CD14-positive monocyte (primary cell): ENCODE data around the gene ATG7. TPM values are rescaled to one million over a fixed set of nuclear protein-coding genes. Genes with fewer than 3 reads are reported as not detected.

Experiments used
- DNase-seq, 3 donors: peaks; one replicate each; pipeline ENCODE4 v3.0.0-alpha.2; 2011 to 2022
- H2AFZ ChIP-seq: 2 replicates; pipeline ENCODE4 v1.6.0; 2012; ENCODE audit warnings: mild to moderate bottlenecking, low read depth, low read length, inconsistent platforms; ENCODE audit not compliant: insufficient read depth, poor library complexity, severe bottlenecking
- H3K27ac ChIP-seq, 2 donors: 1 replicate in 1 of 2; 2 replicates in 1 of 2; pipeline ENCODE4 v1.5.1; 2012 to 2013; ENCODE audit warnings: low read length in 2 of 2, control low read depth in 1 of 2, inconsistent platforms in 1 of 2, low read depth in 1 of 2, mild to moderate bottlenecking in 1 of 2
- H3K27me3 ChIP-seq, 2 donors: one replicate each; pipeline versions ENCODE4 v1.6.0 to v1.6.1; 2011 to 2013; ENCODE audit warnings: low read length in 2 of 2; ENCODE audit not compliant: control insufficient read depth in 2 of 2, insufficient read depth in 2 of 2
- H3K36me3 ChIP-seq, 2 donors: replicated peaks in 1 of 2; 1 replicate in 1 of 2; 2 replicates in 1 of 2; pipeline versions ENCODE4 v1.5.1 to v1.6.1; 2012 to 2013; ENCODE audit warnings: low read length in 2 of 2, control low read depth in 1 of 2, inconsistent platforms in 1 of 2, mild to moderate bottlenecking in 1 of 2; ENCODE audit not compliant: insufficient read depth in 2 of 2, control insufficient read depth in 1 of 2
- H3K4me1 ChIP-seq, 2 donors: 1 replicate in 1 of 2; 2 replicates in 1 of 2; pipeline versions ENCODE4 v1.5.1 to v1.6.1; 2012 to 2013; ENCODE audit warnings: low read length in 2 of 2, control low read depth in 1 of 2, inconsistent platforms in 1 of 2, mild to moderate bottlenecking in 1 of 2, moderate library complexity in 1 of 2; ENCODE audit not compliant: insufficient read depth in 2 of 2, control insufficient read depth in 1 of 2
- H3K4me2 ChIP-seq: replicated peaks from 2 replicates; pipeline ENCODE3; 2012; ENCODE audit warnings: low read length, moderate library complexity, mild to moderate bottlenecking; ENCODE audit not compliant: poor library complexity, severe bottlenecking; ENCODE audit errors: extremely low read depth
- H3K4me3 ChIP-seq, 3 experiments: fragments of 200-600 bp in 1 of 3; sonication (generic) in 1 of 3; replicated peaks in 1 of 3; 1 replicate in 2 of 3; 2 replicates in 1 of 3; pipeline ENCODE4 v1.5.1; 2011 to 2013; ENCODE audit warnings: low read length in 3 of 3, mild to moderate bottlenecking in 3 of 3, control low read depth in 2 of 3, low read depth in 2 of 3, inconsistent platforms in 1 of 3, moderate library complexity in 1 of 3
- H3K79me2 ChIP-seq: 2 replicates; pipeline ENCODE4 v1.6.0; 2012; ENCODE audit warnings: mild to moderate bottlenecking, control low read depth, inconsistent platforms, low read length, moderate library complexity; ENCODE audit not compliant: insufficient read depth
- H3K9ac ChIP-seq: 2 replicates; pipeline ENCODE4 v1.6.0; 2017; ENCODE audit warnings: low read length, mild to moderate bottlenecking; ENCODE audit not compliant: insufficient read depth, poor library complexity, severe bottlenecking
- H3K9me3 ChIP-seq, 2 donors: replicated peaks in 1 of 2; 1 replicate in 1 of 2; 2 replicates in 1 of 2; pipeline versions ENCODE4 v1.5.1 to v1.6.1; 2012 to 2013; ENCODE audit warnings: low read length in 2 of 2, control low read depth in 1 of 2; ENCODE audit not compliant: control insufficient read depth in 1 of 2, insufficient read depth in 1 of 2
- H4K20me1 ChIP-seq: 2 replicates; pipeline ENCODE4 v1.6.0; 2012; ENCODE audit warnings: mild to moderate bottlenecking, low read length, control low read depth, moderate library complexity; ENCODE audit not compliant: insufficient read depth
- H3K27ac Mint-ChIP-seq, 7 donors: one replicate each; pipeline ENCODE4 v1.8.0; 2020; ENCODE audit warnings: mild to moderate bottlenecking in 7 of 7, mixed read lengths in 7 of 7, moderate library complexity in 6 of 7, inconsistent platforms in 2 of 7
- H3K27me3 Mint-ChIP-seq, 3 donors: one replicate each; pipeline ENCODE4 v1.8.0; 2021 to 2022; ENCODE audit warnings: low read depth in 3 of 3, mild to moderate bottlenecking in 3 of 3, mixed read lengths in 3 of 3, moderate library complexity in 3 of 3, inconsistent platforms in 1 of 3
- H3K36me3 Mint-ChIP-seq, 2 donors: one replicate each; pipeline ENCODE4 v1.8.0; 2020; ENCODE audit warnings: mixed read lengths in 2 of 2, inconsistent platforms in 1 of 2, mild to moderate bottlenecking in 1 of 2
- H3K4me1 Mint-ChIP-seq: one replicate; pipeline ENCODE4 v1.8.0; 2020; ENCODE audit warnings: mild to moderate bottlenecking, mixed read lengths
- H3K4me3 Mint-ChIP-seq, 2 donors: one replicate each; pipeline ENCODE4 v1.8.0; 2020; ENCODE audit warnings: mild to moderate bottlenecking in 2 of 2, mixed read lengths in 2 of 2, moderate library complexity in 1 of 2
- H3K9me3 Mint-ChIP-seq, 7 donors: one replicate each; pipeline ENCODE4 v1.8.0; 2020 to 2022; ENCODE audit warnings: mixed read lengths in 7 of 7, mild to moderate bottlenecking in 6 of 7, moderate library complexity in 6 of 7, inconsistent platforms in 2 of 7
- CTCF ChIP-seq: fragments of 200-600 bp; IDR thresholded peaks from one replicate; pipeline ENCODE4 v1.8.0; 2022; ENCODE audit warnings: antibody characterized with exemption, mild to moderate bottlenecking
- WGBS: methylation state at CpG from one replicate; pipeline ENCODE4 v1.1.5; 2013; ENCODE audit warnings: missing lambda C conversion rate; ENCODE audit not compliant: insufficient coverage; 5-methylcytosine and 5-hydroxymethylcytosine counted together
- intact Hi-C, 2 donors: fragments of 100-400 bp; cut with micrococcal nuclease; formaldehyde crosslinking; loops; one replicate each; pipeline versions ENCODE4 v1.15.0 to v1.15.1; 2023
- polyA plus RNA-seq, 3 donors: library from polyadenylated mRNA; depleted of rRNA in 1 of 3; unstranded in 2 of 3; stranded (reverse) in 1 of 3; fragments of 300-500 nt in 2 of 3; fragments of >200 nt in 1 of 3; fragmentation: Illumina TruSeq in 2 of 3; gene quantifications; 1 replicate in 2 of 3; 2 replicates in 1 of 3; pipeline ENCODE4 v1.2.3, GENCODE V29; 2012 to 2021

Gene ATG7
- polyA plus RNA-seq, 3 donors: 57.4 to 101 (median 89.7) TPM

GRCh38 chr3:11248596-11248995 is 23.6 kb upstream of the ATG7 start:
- Mint-ChIP-seq H3K36me3 (no peaks in the 10 kb centered on the region), H3K4me1 (peaks cover 5% of the 10 kb centered on the region), H3K27ac (no peak overlapping the region), H3K27me3 (peaks cover 1 to 5% (median 2%) of the 10 kb centered on the region in 3 donors), H3K9me3 (peaks cover 0 to 1% (median 0%) of the 10 kb centered on the region in 7 donors), H3K4me3 (no peak overlapping the region)
- H4K20me1 ChIP-seq: no peaks in the 10 kb centered on the region
- no peaks in the 10 kb centered on the region for H3K36me3 ChIP-seq
- no peaks in the 10 kb centered on the region for H3K27me3 ChIP-seq
- no peaks in the 10 kb centered on the region for H3K9me3 ChIP-seq
- no peak for DNase-seq
- intact Hi-C loops: no loop called here
- H3K79me2 ChIP-seq: no peaks in the 10 kb centered on the region
- no peaks in the 10 kb centered on the region for H3K4me1 ChIP-seq
- no peak overlapping the region for H3K4me2 ChIP-seq
- no peak overlapping the region for H3K4me3 ChIP-seq
- 100% methylated on average over 2 of the region's 6 CpGs for WGBS
- no peak overlapping the region for H3K9ac ChIP-seq
- H2AFZ ChIP-seq: no peak overlapping the region
- H3K27ac ChIP-seq: no peak overlapping the region
- TF ChIP-seq CTCF: no peak

GRCh38 chr3:11250902-11251806 is 21.0 kb upstream of the ATG7 start:
- Mint-ChIP-seq H3K9me3 (peaks cover 0 to 10% (median 2%) of the 10 kb centered on the region in 7 donors), H3K4me3 (no peak overlapping the region), H3K27me3 (peaks cover 1 to 6% (median 3%) of the 10 kb centered on the region in 3 donors), H3K36me3 (no peaks in the 10 kb centered on the region), H3K4me1 (peaks cover 5% of the 10 kb centered on the region), H3K27ac (no peak overlapping the region)
- no peaks in the 10 kb centered on the region for H4K20me1 ChIP-seq
- H3K9ac ChIP-seq: no peak overlapping the region
- no peak overlapping the region for H3K4me3 ChIP-seq
- no peak overlapping the region for H2AFZ ChIP-seq
- no peaks in the 10 kb centered on the region for H3K9me3 ChIP-seq
- no peaks in the 10 kb centered on the region for H3K4me1 ChIP-seq
- H3K79me2 ChIP-seq: no peaks in the 10 kb centered on the region
- no peak for TF ChIP-seq CTCF
- H3K36me3 ChIP-seq: no peaks in the 10 kb centered on the region
- no peak for DNase-seq
- 77% methylated on average over 3 of the region's 10 CpGs for WGBS
- H3K4me2 ChIP-seq: no peak overlapping the region
- H3K27me3 ChIP-seq: no peaks in the 10 kb centered on the region
- intact Hi-C loops: no loop called here
- no peak overlapping the region for H3K27ac ChIP-seq
